HL-60 (cell line): Measurements from ENCODE around the gene ICAM2.

ENCODE experiments used
- POLR2AphosphoS5 ChIP-seq: IDR thresholded peaks from 2 replicates; pipeline ENCODE4 v1.6.1; 2012; ENCODE audit warnings: low read depth
- TF ChIP-seq, protein P1 (sequence below): IDR thresholded peaks from one replicate; pipeline ENCODE4 v1.5.1; 2011; ENCODE audit warnings: low read length, control low read depth, inconsistent platforms; ENCODE audit not compliant: insufficient read depth
- TF ChIP-seq, protein P2 (sequence below): IDR thresholded peaks from 2 replicates; pipeline ENCODE4 v1.6.1; 2012; ENCODE audit warnings: low read depth; ENCODE audit not compliant: insufficient replicate concordance

- TF ChIP-seq, protein P1, sequence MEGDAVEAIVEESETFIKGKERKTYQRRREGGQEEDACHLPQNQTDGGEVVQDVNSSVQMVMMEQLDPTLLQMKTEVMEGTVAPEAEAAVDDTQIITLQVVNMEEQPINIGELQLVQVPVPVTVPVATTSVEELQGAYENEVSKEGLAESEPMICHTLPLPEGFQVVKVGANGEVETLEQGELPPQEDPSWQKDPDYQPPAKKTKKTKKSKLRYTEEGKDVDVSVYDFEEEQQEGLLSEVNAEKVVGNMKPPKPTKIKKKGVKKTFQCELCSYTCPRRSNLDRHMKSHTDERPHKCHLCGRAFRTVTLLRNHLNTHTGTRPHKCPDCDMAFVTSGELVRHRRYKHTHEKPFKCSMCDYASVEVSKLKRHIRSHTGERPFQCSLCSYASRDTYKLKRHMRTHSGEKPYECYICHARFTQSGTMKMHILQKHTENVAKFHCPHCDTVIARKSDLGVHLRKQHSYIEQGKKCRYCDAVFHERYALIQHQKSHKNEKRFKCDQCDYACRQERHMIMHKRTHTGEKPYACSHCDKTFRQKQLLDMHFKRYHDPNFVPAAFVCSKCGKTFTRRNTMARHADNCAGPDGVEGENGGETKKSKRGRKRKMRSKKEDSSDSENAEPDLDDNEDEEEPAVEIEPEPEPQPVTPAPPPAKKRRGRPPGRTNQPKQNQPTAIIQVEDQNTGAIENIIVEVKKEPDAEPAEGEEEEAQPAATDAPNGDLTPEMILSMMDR, result no peak
- TF ChIP-seq, protein P2, sequence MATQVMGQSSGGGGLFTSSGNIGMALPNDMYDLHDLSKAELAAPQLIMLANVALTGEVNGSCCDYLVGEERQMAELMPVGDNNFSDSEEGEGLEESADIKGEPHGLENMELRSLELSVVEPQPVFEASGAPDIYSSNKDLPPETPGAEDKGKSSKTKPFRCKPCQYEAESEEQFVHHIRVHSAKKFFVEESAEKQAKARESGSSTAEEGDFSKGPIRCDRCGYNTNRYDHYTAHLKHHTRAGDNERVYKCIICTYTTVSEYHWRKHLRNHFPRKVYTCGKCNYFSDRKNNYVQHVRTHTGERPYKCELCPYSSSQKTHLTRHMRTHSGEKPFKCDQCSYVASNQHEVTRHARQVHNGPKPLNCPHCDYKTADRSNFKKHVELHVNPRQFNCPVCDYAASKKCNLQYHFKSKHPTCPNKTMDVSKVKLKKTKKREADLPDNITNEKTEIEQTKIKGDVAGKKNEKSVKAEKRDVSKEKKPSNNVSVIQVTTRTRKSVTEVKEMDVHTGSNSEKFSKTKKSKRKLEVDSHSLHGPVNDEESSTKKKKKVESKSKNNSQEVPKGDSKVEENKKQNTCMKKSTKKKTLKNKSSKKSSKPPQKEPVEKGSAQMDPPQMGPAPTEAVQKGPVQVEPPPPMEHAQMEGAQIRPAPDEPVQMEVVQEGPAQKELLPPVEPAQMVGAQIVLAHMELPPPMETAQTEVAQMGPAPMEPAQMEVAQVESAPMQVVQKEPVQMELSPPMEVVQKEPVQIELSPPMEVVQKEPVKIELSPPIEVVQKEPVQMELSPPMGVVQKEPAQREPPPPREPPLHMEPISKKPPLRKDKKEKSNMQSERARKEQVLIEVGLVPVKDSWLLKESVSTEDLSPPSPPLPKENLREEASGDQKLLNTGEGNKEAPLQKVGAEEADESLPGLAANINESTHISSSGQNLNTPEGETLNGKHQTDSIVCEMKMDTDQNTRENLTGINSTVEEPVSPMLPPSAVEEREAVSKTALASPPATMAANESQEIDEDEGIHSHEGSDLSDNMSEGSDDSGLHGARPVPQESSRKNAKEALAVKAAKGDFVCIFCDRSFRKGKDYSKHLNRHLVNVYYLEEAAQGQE, result no peak
- TF ChIP-seq POLR2AphosphoS5, result no peak
Observed at GRCh38 chr17:64060331-64060730, 39.9 kb upstream of the ICAM2 start.
